Epithelial cell of prostate (primary cell): ENCODE data around the gene TUBE1.
"Not testable (repeated sequence)": the region's sequence is repeated elsewhere in the genome, so short reads cannot be mapped to it uniquely, and the experiment has no call there.

Experiments used
- DNase-seq: peaks from one replicate; pipeline ENCODE4 v3.0.0-alpha.2; 2011; ENCODE audit warnings: low read depth, low spot score
- H3K27ac ChIP-seq: fragments of 450-650 bp; 2 replicates; pipeline ENCODE4 v1.5.1; 2017; ENCODE audit warnings: mild to moderate bottlenecking

Gene TUBE1

DNA sequence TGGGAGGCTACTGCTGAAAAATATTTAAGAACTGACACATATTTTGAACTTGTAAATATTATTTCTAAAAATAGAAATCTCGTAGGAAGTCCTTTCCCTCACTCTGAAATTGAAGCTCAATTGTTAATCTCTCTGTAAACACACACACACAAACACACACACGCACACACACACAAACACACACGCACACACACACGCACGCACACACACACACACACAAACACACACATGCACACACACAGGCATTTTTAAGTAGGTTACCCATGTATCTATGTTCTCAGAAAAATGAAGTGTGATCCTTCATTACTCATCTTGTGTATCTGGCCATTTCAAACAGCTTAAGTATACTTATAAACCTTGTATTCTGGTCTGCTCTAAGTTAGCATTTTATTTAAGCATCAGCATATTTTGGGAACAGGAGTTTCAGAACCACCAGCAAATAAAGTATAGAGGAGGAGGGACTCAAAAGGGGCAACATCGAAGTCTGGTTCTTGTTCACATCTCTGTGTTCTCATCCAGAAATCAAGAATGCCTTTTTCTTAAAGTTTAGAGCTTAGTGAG lies 21.8 kb downstream of the TUBE1 start:
- no peak for DNase-seq
- no peak overlapping the region for H3K27ac ChIP-seq

GRCh38 chr6:112062966-112063365 lies 24.3 kb downstream of the TUBE1 start:
- no peak overlapping the region for H3K27ac ChIP-seq
- DNase-seq = no peak

GRCh38 chr6:112061605-112062004 lies 25.7 kb downstream of the TUBE1 start:
- H3K27ac ChIP-seq = no peak overlapping the region
- DNase-seq = no peak

- DNase-seq = no peak
- no peak overlapping the region for H3K27ac ChIP-seq
Measured at GRCh38 chr6:112058243-112059032, 28.8 kb downstream of the TUBE1 start.

DNA sequence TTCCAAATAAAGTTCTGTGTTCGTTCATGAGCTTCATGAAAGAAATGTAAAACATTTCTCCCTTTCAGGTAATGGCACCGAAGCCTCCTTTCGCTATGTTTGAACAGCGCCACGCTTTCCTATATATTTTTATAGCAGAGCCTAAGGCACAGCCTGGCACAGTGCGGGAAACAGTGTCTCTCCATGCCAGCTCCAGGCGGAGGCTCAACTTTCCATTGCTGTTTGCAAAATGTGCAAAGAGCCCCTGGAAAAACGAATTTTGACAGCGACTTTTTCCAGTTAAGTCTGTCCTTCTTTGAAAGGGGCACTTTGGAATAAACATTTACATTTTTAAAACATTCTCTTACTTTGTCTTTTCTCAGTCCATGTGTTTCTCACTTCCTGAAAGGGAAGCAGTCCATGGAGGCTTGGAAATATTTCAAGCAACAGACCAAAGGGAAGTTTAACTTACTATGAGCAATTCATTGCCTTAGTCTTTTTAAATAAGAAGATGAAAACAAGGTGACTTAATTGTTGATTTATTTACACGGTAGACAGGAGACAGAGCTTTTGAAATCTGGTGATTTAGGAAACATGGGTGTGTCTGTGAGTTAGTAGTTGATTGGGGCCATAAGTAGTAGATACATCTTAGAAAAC lies 32.6 kb downstream of the TUBE1 start:
- peak overlapping the region; percentile 34 for H3K27ac ChIP-seq
- DNase-seq = no peak

GRCh38 chr6:112054001-112054400 lies 33.3 kb downstream of the TUBE1 start, which contains the start of gene CCN6:
Gene CCN6 (plus strand): TSS chr6:112054104. CDS start chr6:112054358, 254 bp downstream.
- peak within 1 kb of the TSS; percentile 34 for H3K27ac ChIP-seq
- no peak for DNase-seq

DNA sequence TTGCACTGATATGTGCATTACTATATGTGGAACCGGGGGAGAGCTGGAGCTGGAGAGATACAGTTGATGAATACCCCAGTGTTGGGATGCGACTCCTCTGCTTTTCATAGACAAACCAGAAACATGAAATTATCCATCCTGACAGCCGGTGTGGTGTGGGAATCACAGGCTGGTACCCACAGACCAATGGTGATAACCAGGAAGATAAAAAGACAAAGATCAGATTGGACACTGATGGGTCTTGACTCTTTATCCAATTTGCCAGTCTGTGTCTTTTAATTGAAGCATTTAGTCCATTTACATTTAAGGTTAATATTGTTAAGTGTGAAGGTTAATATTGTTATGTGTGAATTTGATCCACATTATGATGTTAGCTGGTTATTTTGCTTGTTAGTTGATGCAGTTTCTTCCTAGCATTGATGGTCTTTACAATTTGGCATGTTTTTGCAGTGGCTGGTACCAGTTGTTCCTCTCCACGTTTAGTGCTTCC lies 36.0 kb downstream of the TUBE1 start:
- not testable (repeated sequence) for H3K27ac ChIP-seq, DNase-seq

GRCh38 chr6:112050429-112050828 lies 36.9 kb downstream of the TUBE1 start:
- no peak for DNase-seq
- H3K27ac ChIP-seq = no peak overlapping the region

DNA sequence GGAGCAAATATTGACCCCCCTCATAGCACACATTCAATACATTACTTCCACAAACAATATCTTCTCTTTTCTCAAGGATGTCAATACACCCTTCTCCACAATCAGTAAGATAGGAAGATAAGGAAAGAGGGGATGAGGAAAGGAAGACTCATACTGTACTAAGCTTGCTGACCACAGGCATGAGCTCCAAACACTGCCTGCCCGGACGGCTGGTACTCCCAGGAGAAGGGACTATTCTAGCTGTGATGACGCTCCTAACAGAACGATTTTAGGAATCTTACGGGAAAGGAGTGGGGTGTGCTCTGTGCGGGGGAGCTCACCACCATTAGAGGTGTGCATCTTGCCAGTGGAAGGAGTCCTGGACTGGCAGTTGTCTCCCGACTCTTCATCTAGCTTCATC lies 37.3 kb downstream of the TUBE1 start:
- H3K27ac ChIP-seq = no peak overlapping the region
- DNase-seq = no peak

DNA sequence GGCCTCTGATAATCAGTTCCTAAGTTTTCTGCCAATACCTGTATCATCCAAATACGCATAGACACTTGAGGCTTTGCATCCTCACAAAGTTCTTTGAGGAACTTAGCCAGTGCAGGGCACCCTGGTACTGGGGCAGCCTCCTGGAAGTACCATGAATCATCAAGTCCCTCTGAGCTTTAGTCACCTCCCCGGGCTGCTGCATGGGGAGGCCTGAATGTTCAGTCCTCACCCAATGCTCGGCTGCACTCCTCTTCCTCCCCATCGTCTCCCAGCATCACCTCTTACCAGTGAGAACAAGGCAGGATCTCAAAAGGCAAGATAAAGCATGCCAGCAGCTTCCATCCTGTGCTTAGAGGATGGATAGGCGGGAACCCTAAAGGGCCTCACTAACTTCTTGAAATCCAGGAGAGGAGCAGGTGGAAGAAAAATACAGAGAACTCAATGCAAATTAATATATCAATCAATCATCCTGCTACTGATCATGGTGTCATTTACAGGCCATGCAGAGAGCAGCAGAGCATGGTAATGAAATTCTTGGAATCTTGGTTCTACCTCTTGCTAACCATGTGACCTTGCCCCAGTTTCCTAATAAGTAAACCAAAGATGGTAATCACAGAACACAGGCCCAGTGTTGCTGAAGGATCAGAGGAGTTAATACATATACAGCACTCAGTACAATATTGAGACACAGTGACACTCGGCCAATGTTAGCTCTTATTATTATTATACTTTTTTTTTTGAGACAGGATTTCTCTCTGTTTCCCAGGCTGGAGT lies 38.1 kb downstream of the TUBE1 start:
- no peak for DNase-seq
- H3K27ac ChIP-seq = no peak overlapping the region

GRCh38 chr6:112047523-112047922 lies 39.8 kb downstream of the TUBE1 start:
- H3K27ac ChIP-seq, DNase-seq: not testable (repeated sequence)

GRCh38 chr6:112044856-112045255 lies 42.4 kb downstream of the TUBE1 start:
- no peak for DNase-seq
- no peak overlapping the region for H3K27ac ChIP-seq

- no peak for DNase-seq
- no peak overlapping the region for H3K27ac ChIP-seq
Measured at GRCh38 chr6:112044196-112044595, 43.1 kb downstream of the TUBE1 start.

GRCh38 chr6:112043032-112044007 lies 44.0 kb downstream of the TUBE1 start:
- H3K27ac ChIP-seq = peak overlapping the region; percentile 76
- DNase-seq = no peak

GRCh38 chr6:112041535-112041934 lies 45.7 kb downstream of the TUBE1 start:
- no peak for DNase-seq
- no peak overlapping the region for H3K27ac ChIP-seq

GRCh38 chr6:112040956-112041355 lies 46.3 kb downstream of the TUBE1 start:
- DNase-seq = no peak
- H3K27ac ChIP-seq = no peak overlapping the region

DNA sequence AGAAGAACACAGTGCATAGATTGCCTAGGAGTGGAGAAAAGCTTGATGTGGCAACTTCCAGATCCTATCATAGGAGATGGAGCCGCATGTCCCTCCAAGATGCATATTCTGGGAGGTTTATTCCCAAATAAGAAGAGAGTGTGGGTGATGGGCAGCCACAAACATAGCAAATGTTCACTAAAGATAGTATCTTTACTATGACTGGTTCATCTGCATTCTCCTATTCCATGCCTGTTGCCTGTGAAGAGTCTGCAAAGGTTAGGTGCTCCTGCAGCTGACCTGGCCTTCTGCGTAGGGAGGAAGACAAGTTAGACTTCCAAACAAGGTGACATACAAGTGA lies 47.9 kb downstream of the TUBE1 start:
- H3K27ac ChIP-seq = no peak overlapping the region
- no peak for DNase-seq

- H3K27ac ChIP-seq = no peak overlapping the region
- no peak for DNase-seq
Measured at GRCh38 chr6:112038756-112039430, 48.4 kb downstream of the TUBE1 start.

DNA sequence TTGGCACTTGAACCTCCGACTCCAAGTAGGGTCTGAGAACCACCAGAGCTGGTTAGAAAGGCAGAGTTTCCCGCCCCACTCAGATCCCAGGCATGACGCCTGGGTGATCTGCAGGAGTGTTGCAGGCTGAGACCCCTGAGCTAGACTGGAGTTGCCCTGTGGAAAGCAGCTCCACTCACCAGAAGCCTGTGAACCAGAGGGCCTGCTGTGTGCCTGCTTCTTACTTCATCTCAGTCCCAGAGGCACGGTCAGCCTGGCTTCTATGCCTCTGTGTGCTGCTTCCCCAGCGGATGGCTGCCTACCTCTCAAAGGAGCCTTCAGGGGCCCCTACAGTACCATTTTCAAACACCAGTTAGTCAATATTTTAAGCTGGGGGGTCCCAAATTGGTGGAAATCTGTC lies 49.0 kb downstream of the TUBE1 start:
- DNase-seq = no peak
- H3K27ac ChIP-seq = no peak overlapping the region
